ENCODE results near the gene FOLR2. TPM values are rescaled to one million over a fixed set of nuclear protein-coding genes. Genes with fewer than 3 reads are reported as not detected.

Gene FOLR2
- total and polyA plus RNA-seq, 2 of the 8 experiments (the other 6 are each of a cell fraction or from before 2014, with no cell fraction given) = not detected

DNA sequence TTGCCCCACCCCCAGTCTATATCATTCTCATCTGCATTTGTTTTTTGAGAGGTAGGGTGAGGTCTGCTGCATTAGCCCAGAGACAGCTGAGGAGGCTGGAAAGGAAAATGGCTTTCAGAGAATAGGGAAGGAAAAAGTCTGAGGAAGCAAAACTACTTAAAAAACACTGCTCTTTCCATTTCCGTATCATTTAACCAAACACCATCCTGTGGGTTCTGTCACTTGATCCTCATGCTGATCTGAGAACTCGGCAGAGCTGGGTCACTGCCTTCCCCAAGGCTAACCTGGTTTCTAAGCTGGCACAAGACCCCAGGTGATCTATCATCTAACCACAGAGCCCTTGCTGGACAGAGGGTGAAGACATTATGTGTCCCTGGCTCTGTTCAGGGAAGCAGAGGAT, 1.2 kb downstream of the FOLR2 start:
- Histone ChIP-seq H3K4me2 (ENCODE audit: insufficient read depth in 1 of 2, low read depth in 2 of 2, low read length in 2 of 2) (no peak overlapping the region), H3K4me1 (replicated peaks in 1 of 4; ENCODE audit: control insufficient read depth in 3 of 4, insufficient read depth in 4 of 4, low read length in 3 of 4) (peaks cover 6 to 9% (median 7%) of the 10 kb centered on the region in 4 experiments; a peak in 5 of 7 replicates), H3K23me2 (ENCODE audit: low read depth, low read length) (no peaks in the 10 kb centered on the region), H3K9me3 (ENCODE audit: insufficient read depth in 2 of 2, low read depth in 1 of 2, low read length in 1 of 2) (no peaks in the 10 kb centered on the region), H3K56ac (replicated peaks; ENCODE audit: insufficient read length, low read depth, low read length) (no peak overlapping the region), H4K8ac (ENCODE audit: extremely low read depth, insufficient read depth, low read length) (no peak overlapping the region; the same call in 1 of the 2 replicates), H2BK5ac (ENCODE audit: low read depth, low read length) (no peak overlapping the region), H4K91ac (replicated peaks; ENCODE audit: insufficient read length, low read length) (no peak overlapping the region), H3K4ac (replicated peaks; ENCODE audit: insufficient read length, low read depth, low read length) (no peak overlapping the region), H4K5ac (ENCODE audit: insufficient read length, low read depth, low read length) (no peak overlapping the region), H3K79me2 (ENCODE audit: control insufficient read depth in 1 of 2, insufficient read depth in 2 of 2, low read length in 2 of 2) (no peaks in the 10 kb centered on the region), H3K27ac (ENCODE audit: low read depth, low read length) (no peak overlapping the region), H2BK20ac (ENCODE audit: low read length) (no peak overlapping the region), H3K18ac (ENCODE audit: extremely low read depth, low read length) (no peak overlapping the region), H2AK5ac (ENCODE audit: low read depth, low read length) (no peak overlapping the region), H2BK120ac (replicated peaks; ENCODE audit: low read depth, low read length) (no peak overlapping the region), H2BK12ac (ENCODE audit: low read depth, low read length) (no peak overlapping the region), H3K9ac (replicated peaks in 1 of 4; ENCODE audit: extremely low read depth in 1 of 4, low read depth in 3 of 4, low read length in 3 of 4) (no peak overlapping the region), H2AFZ (ENCODE audit: low read length) (no peak overlapping the region; the same call in 1 of the 2 replicates), H3K27me3 (replicated peaks in 1 of 4; ENCODE audit: control insufficient read depth in 3 of 4, extremely low read depth in 1 of 4, insufficient read depth in 3 of 4, low read length in 3 of 4) (no peaks in the 10 kb centered on the region; a peak in 2 of 7 replicates), H3K79me1 (ENCODE audit: low read depth, low read length) (no peaks in the 10 kb centered on the region), H3K36me3 (ENCODE audit: control insufficient read depth in 2 of 4, insufficient read depth in 4 of 4, low read length in 3 of 4) (no peaks in the 10 kb centered on the region), H3K23ac (ENCODE audit: insufficient read length) (no peak overlapping the region), H2BK15ac (ENCODE audit: low read length) (no peak overlapping the region), H3K4me3 (ENCODE audit: extremely low read depth in 1 of 4, insufficient read depth in 2 of 4, low read depth in 3 of 4, low read length in 4 of 4) (no peak overlapping the region), H3K14ac (ENCODE audit: insufficient read length) (no peak overlapping the region), H4K20me1 (replicated peaks in 1 of 2; ENCODE audit: control insufficient read depth in 1 of 2, insufficient read depth in 2 of 2, low read length in 2 of 2) (no peaks in the 10 kb centered on the region)
- ChIA-PET CTCF (ENCODE audit: partially characterized antibody) (interaction anchor here (0.9 to 1.2 kb wide), 3 partner anchors 20 to 43 kb away, joined by 3 to 6 read pairs (median 3); no protein-coding TSS in a partner anchor), POLR2A (ENCODE audit: partially characterized antibody) (no interaction called here)
- DNase-seq (ENCODE audit: low read depth in 1 of 2, low spot score in 2 of 2) = no peak
- 73% methylated on average over 2 of the region's 2 CpGs; no CpG with 5 or more reads in 1 of the 2 experiments for WGBS, 2 experiments (ENCODE audit: extremely low coverage in 1 of 2, insufficient coverage in 1 of 2, insufficient read length in 1 of 2, insufficient replicate concordance in 2 of 2, low coverage in 1 of 2, low lambda C conversion rate in 2 of 2, missing lambda C conversion rate in 1 of 2)
- TF ChIP-seq BACH1 (IDR thresholded peaks at IDR 0.05; ENCODE audit: low read length) = no peak
- TF ChIP-seq CBX8 (IDR thresholded peaks at IDR 0.05; ENCODE audit: borderline replicate concordance, low read depth, low read length) = no peak
- no peak for TF ChIP-seq KDM1A (IDR thresholded peaks at IDR 0.05; ENCODE audit: borderline replicate concordance, low read length)
- no peak for TF ChIP-seq SIN3A (conservative IDR thresholded peaks at IDR 0.05 in 1 of 2, IDR thresholded peaks at IDR 0.05 in 1 of 2; ENCODE audit: low read depth in 1 of 2, low read length in 2 of 2)
- no peak for TF ChIP-seq GABPA (IDR thresholded peaks at IDR 0.05; ENCODE audit: borderline replicate concordance, insufficient read depth, low read length)
- TF ChIP-seq SIRT6 (IDR thresholded peaks at IDR 0.05; ENCODE audit: low read length) = no peak
- TF ChIP-seq TEAD4 (IDR thresholded peaks at IDR 0.05; ENCODE audit: low read depth, low read length) = no peak
- TF ChIP-seq PHF8 (conservative IDR thresholded peaks at IDR 0.05; ENCODE audit: low read depth, low read length) = no peak
- FAIRE-seq = no peak

Measured in H1 (cell line).